Measurements from ENCODE around the gene SERPINB10.

GRCh38 chr18:63928331-63928730 lies 20.6 kb downstream of the SERPINB10 start:
- TF ChIP-seq TAF1 (IDR thresholded peaks at IDR 0.05; ENCODE audit: low read depth, low read length) (no peak), POLR2A (IDR thresholded peaks at IDR 0.05; ENCODE audit: low read depth, low read length) (no peak), POLR2AphosphoS5 (IDR thresholded peaks at IDR 0.05; ENCODE audit: low read depth, low read length) (no peak), SPI1 (IDR thresholded peaks at IDR 0.05; ENCODE audit: low read depth, low read length) (no peak), PAX5 (IDR thresholded peaks at IDR 0.05; ENCODE audit: insufficient read depth, low read length, severe bottlenecking) (no peak), POU2F2 (IDR thresholded peaks at IDR 0.05; ENCODE audit: low read depth, low read length) (no peak)

Measured in GM12891 (cell line).